Endothelial cell of umbilical vein (primary cell): ENCODE measurements around the gene PRSS35. TPM values are rescaled to one million over a fixed set of nuclear protein-coding genes. Genes with fewer than 3 reads are reported as not detected.
"Not testable (repeated sequence)": the region's sequence is repeated elsewhere in the genome, so short reads cannot be mapped to it uniquely, and the experiment has no call there.

Source experiments
- BruUV-seq: library from RNA; stranded (reverse); fragments of 400-500 nt; replicated peaks from 2 replicates; lab custom pipeline; 2021; lab: Mats Ljungman, UMichigan
- CTCF ChIA-PET: fragments of 300-600, 350-600 bp; sonication (Branson Sonifier 250); formaldehyde crosslinking; loops from one replicate; lab custom pipeline; 2021; ENCODE audit warnings: antibody characterized with exemption, inconsistent platforms; lab: Charles Lee
- POLR2A ChIA-PET: fragments of 300-600, 350-600 bp; sonication (Branson Sonifier 250); formaldehyde crosslinking; loops from one replicate; lab custom pipeline; 2021; ENCODE audit warnings: antibody characterized with exemption, inconsistent platforms; lab: Charles Lee
- DNase-seq: peaks from one replicate; pipeline ENCODE4 v3.0.0-alpha.2; 2011; ENCODE audit warnings: low read depth, low spot score
- FAIRE-seq: peaks from 2 replicates; lab custom pipeline; 2011; peaks lifted over from hg19 to GRCh38; lab: Jason Lieb, UNC
- H2AFZ ChIP-seq: 2 replicates; pipeline ENCODE4 v1.6.0; 2012; ENCODE audit warnings: low read depth, low read length, control low read depth, inconsistent platforms
- H3K27ac ChIP-seq: 2 replicates; pipeline ENCODE4 v1.5.1; 2011; ENCODE audit warnings: low read depth, mild to moderate bottlenecking, control low read depth, low read length, moderate library complexity; ENCODE audit not compliant: insufficient read depth
- H3K27me3 ChIP-seq, 2 experiments: 2 replicates each; pipeline versions ENCODE4 v1.6.0 to v1.6.1; 2011; ENCODE audit warnings: low read length in 2 of 2, mixed read lengths in 1 of 2; ENCODE audit not compliant: control insufficient read depth in 2 of 2, insufficient read depth in 2 of 2
- H3K36me3 ChIP-seq, 2 experiments: 2 replicates in 1 of 2; 3 replicates in 1 of 2; pipeline ENCODE4 v1.5.1; 2011; ENCODE audit warnings: low read length in 2 of 2, mild to moderate bottlenecking in 1 of 2, moderate library complexity in 1 of 2; ENCODE audit not compliant: control insufficient read depth in 2 of 2, insufficient read depth in 2 of 2; ENCODE audit errors: extremely low read depth in 1 of 2
- H3K4me1 ChIP-seq: 3 replicates; pipeline ENCODE4 v1.5.1; 2011; ENCODE audit warnings: mild to moderate bottlenecking, low read length; ENCODE audit not compliant: control insufficient read depth, insufficient read depth; ENCODE audit errors: extremely low read depth
- H3K4me2 ChIP-seq: 2 replicates; pipeline ENCODE4 v1.6.1; 2011; ENCODE audit warnings: low read length, control low read depth, mixed read lengths; ENCODE audit not compliant: insufficient read depth
- H3K4me3 ChIP-seq, 3 experiments: fragments of 200-600 bp in 1 of 3; sonication (generic), shearing (Covaris generic) in 1 of 3; replicated peaks in 1 of 3; 2 replicates each; pipeline ENCODE4 v1.5.1; 2011 to 2016; ENCODE audit warnings: control low read depth in 3 of 3, low read length in 3 of 3, mild to moderate bottlenecking in 2 of 3, inconsistent platforms in 1 of 3, low read depth in 1 of 3, moderate library complexity in 1 of 3; ENCODE audit not compliant: insufficient read depth in 1 of 3
- H3K79me2 ChIP-seq: 2 replicates; pipeline ENCODE4 v1.6.0; 2012; ENCODE audit warnings: low read length, inconsistent platforms; ENCODE audit not compliant: control insufficient read depth, insufficient read depth
- H3K9ac ChIP-seq: replicated peaks from 2 replicates; pipeline ENCODE3; 2011; ENCODE audit warnings: low read length, control low read depth; ENCODE audit not compliant: insufficient read depth; ENCODE audit errors: extremely low read depth
- H3K9me1 ChIP-seq: replicated peaks from 3 replicates; pipeline ENCODE4 v1.6.0; 2011; ENCODE audit warnings: mild to moderate bottlenecking, low read length; ENCODE audit not compliant: control insufficient read depth, insufficient read depth; ENCODE audit errors: extremely low read depth
- H3K9me3 ChIP-seq: replicated peaks from 2 replicates; pipeline ENCODE4 v1.5.1; 2012; ENCODE audit warnings: low read length, inconsistent platforms; ENCODE audit not compliant: control insufficient read depth, insufficient read depth
- H4K20me1 ChIP-seq: replicated peaks from 2 replicates; pipeline ENCODE3; 2011; ENCODE audit warnings: mild to moderate bottlenecking, low read length; ENCODE audit not compliant: control insufficient read depth, insufficient read depth; ENCODE audit errors: extremely low read depth
- EZH2 ChIP-seq: IDR thresholded peaks from 2 replicates; pipeline ENCODE4 v1.6.1; 2012; ENCODE audit warnings: borderline replicate concordance, low read depth, mild to moderate bottlenecking, moderate library complexity, low read length, inconsistent platforms; ENCODE audit not compliant: severe bottlenecking
- FOS ChIP-seq: IDR thresholded peaks from 2 replicates; pipeline ENCODE4 v1.6.1; 2011; ENCODE audit warnings: mild to moderate bottlenecking, low read length, moderate library complexity, borderline replicate concordance; ENCODE audit not compliant: insufficient read depth
- GATA2 ChIP-seq: IDR thresholded peaks from 2 replicates; pipeline ENCODE4 v1.7.0; 2011; ENCODE audit warnings: low read depth, mild to moderate bottlenecking, moderate library complexity, mixed read lengths, low read length; ENCODE audit not compliant: insufficient read length, insufficient read depth
- JUN ChIP-seq: IDR thresholded peaks from 2 replicates; pipeline ENCODE4 v1.6.1; 2011; ENCODE audit warnings: borderline replicate concordance, low read depth; ENCODE audit not compliant: insufficient read length, insufficient read depth
- MYC ChIP-seq: IDR thresholded peaks from one replicate; pipeline ENCODE4 v1.6.1; 2011; ENCODE audit warnings: mild to moderate bottlenecking, low read depth, low read length
- POLR2A ChIP-seq: IDR thresholded peaks from 2 replicates; pipeline ENCODE4 v1.6.1; 2012; ENCODE audit warnings: low read depth, mild to moderate bottlenecking, control low read depth, low read length
- POLR2AphosphoS5 ChIP-seq: IDR thresholded peaks from 2 replicates; pipeline ENCODE4 v1.6.1; 2012; ENCODE audit warnings: low read depth, mild to moderate bottlenecking, control low read depth, low read length, moderate library complexity; ENCODE audit not compliant: insufficient read depth
- dilution Hi-C: fragments of 300-500 bp; cut with MboI; formaldehyde crosslinking; loops from one replicate; pipeline ENCODE4 v1.15.0; 2019; ENCODE audit warnings: low sequenced_read_pairs; ENCODE audit not compliant: extremely low pct_ligation_motif_present
- intact Hi-C: fragments of 100-400 bp; cut with micrococcal nuclease; formaldehyde crosslinking; loops from one replicate; pipeline ENCODE4 v1.10.0; 2022
- polyA plus RNA-seq, 4 experiments: library from polyadenylated mRNA; depleted of rRNA in 3 of 4; stranded (reverse) in 3 of 4; unstranded in 1 of 4; fragments of >200 nt; gene quantifications; 2 replicates each; pipeline versions ENCODE4 v1.2.1 to v1.2.3, GENCODE V29; 2011 to 2012; ENCODE audit warnings: missing spikeins in 1 of 4
- total RNA-seq: library from RNA; stranded (reverse); gene quantifications from 2 replicates; pipeline ENCODE4 v1.2.3, GENCODE V29; 2021
- TF ChIP-seq, protein P1 (sequence below), 2 donors: IDR thresholded peaks; 1 replicate in 1 of 2; 2 replicates in 1 of 2; pipeline ENCODE4 v1.5.1; 2011; ENCODE audit warnings: low read length in 2 of 2, mild to moderate bottlenecking in 2 of 2, moderate library complexity in 2 of 2, control low read depth in 1 of 2, inconsistent platforms in 1 of 2, low read depth in 1 of 2; ENCODE audit not compliant: insufficient read depth in 1 of 2; ENCODE audit errors: extremely low read depth in 1 of 2
- TF ChIP-seq, protein P2 (sequence below): IDR thresholded peaks from 2 replicates; pipeline ENCODE4 v1.6.1; 2011; ENCODE audit not compliant: insufficient read depth, insufficient read length

Gene PRSS35
- total and polyA plus RNA-seq, 2 donors (not counting 3 experiments of a cell fraction or from before 2014, with no cell fraction given), result not detected

DNA sequence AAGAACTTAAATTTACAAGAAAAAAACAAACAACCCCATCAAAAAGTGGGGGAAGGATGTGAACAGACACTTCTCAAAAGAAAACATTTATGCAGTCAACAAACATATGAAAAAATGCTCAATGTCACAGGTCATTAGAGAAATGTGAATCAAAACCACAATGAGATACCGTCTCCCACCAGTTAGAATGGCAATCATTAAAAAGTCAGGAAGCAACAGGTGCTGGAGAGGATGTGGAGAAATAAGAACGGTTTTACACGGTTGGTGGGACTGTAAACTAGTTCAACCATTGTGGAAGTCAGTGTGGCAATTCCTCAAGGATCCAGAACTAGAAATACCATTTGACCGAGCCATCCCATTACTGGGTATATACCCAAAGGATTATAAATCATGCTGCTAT lies 39.4 kb downstream of the PRSS35 start:
- H3K79me2 ChIP-seq, H3K4me3 ChIP-seq, H3K27me3 ChIP-seq, H3K36me3 ChIP-seq, H4K20me1 ChIP-seq, POLR2A ChIA-PET, H3K27ac ChIP-seq, H3K9me1 ChIP-seq, H3K9ac ChIP-seq, H3K4me1 ChIP-seq, dilution Hi-C loops, BruUV-seq, H3K4me2 ChIP-seq, H3K9me3 ChIP-seq, H2AFZ ChIP-seq, DNase-seq, CTCF ChIA-PET, intact Hi-C loops: not testable (repeated sequence)
- peak; percentile 68 for FAIRE-seq

DNA sequence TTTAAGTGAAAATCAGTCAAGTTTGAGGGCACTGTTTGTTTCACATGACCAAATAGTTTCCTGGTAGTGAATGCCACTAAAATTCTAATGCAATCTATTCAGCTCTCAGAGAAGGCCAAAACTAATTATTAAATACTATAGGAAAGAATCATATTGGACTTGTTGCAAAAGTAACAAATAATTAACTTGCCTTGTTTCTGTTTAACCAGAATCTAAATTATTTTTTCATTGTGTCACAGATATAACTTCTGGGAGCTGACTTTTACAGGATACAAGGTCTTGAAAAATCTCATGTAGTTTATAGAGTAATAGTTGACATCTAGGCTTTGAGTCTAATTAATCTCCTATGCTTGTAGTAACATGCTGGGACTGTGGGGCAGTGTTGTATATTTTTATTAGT lies 44.5 kb downstream of the PRSS35 start:
- Histone ChIP-seq H4K20me1 (no peaks in the 10 kb centered on the region), H3K27ac (no peak overlapping the region), H3K9me1 (no peaks in the 10 kb centered on the region), H3K36me3 (no peaks in the 10 kb centered on the region), H3K9me3 (no peaks in the 10 kb centered on the region), H3K4me3 (no peak overlapping the region), H3K4me2 (no peak overlapping the region), H3K9ac (no peak overlapping the region), H2AFZ (no peak overlapping the region), H3K27me3 (no peaks in the 10 kb centered on the region), H3K79me2 (no peaks in the 10 kb centered on the region), H3K4me1 (no peaks in the 10 kb centered on the region)
- ChIA-PET CTCF (interaction anchor here (1.1 to 4.4 kb wide), 3 partner anchors 10 to 58 kb away, joined by 3 to 32 read pairs (median 4); no protein-coding TSS in a partner anchor), POLR2A (no interaction called here)
- TF ChIP-seq FOS (no peak), JUN (no peak), EZH2 (no peak), POLR2A (no peak), POLR2AphosphoS5 (no peak), MYC (no peak), GATA2 (no peak)
- TF ChIP-seq, protein P1, sequence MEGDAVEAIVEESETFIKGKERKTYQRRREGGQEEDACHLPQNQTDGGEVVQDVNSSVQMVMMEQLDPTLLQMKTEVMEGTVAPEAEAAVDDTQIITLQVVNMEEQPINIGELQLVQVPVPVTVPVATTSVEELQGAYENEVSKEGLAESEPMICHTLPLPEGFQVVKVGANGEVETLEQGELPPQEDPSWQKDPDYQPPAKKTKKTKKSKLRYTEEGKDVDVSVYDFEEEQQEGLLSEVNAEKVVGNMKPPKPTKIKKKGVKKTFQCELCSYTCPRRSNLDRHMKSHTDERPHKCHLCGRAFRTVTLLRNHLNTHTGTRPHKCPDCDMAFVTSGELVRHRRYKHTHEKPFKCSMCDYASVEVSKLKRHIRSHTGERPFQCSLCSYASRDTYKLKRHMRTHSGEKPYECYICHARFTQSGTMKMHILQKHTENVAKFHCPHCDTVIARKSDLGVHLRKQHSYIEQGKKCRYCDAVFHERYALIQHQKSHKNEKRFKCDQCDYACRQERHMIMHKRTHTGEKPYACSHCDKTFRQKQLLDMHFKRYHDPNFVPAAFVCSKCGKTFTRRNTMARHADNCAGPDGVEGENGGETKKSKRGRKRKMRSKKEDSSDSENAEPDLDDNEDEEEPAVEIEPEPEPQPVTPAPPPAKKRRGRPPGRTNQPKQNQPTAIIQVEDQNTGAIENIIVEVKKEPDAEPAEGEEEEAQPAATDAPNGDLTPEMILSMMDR (IDR thresholded peaks at IDR 0.05; ENCODE audit: extremely low read depth in 1 of 2, insufficient read depth in 1 of 2, low read depth in 1 of 2, low read length in 2 of 2), result no peak
- TF ChIP-seq, protein P2, sequence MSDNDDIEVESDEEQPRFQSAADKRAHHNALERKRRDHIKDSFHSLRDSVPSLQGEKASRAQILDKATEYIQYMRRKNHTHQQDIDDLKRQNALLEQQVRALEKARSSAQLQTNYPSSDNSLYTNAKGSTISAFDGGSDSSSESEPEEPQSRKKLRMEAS, result no peak
- FAIRE-seq (no peak), DNase-seq (no peak)
- intact Hi-C loops, result no loop called here
- dilution Hi-C loops, result no loop called here
- no TSS peak for BruUV-seq
